Smooth muscle cell (in vitro differentiated cells): ENCODE results near the gene ATE1. TPM values are rescaled to one million over a fixed set of nuclear protein-coding genes. Genes with fewer than 3 reads are reported as not detected.

Experiments used
- DNase-seq: peaks from one replicate; lab custom pipeline; 2025; ENCODE audit not compliant: unreplicated experiment; lab: John Stamatoyannopoulos, UW
- H2AFZ ChIP-seq: fragments of 200-600 bp; sonication (generic); 2 replicates; pipeline ENCODE4 v1.6.0; 2016; ENCODE audit warnings: antibody characterized with exemption, low read depth, mild to moderate bottlenecking
- H3F3A ChIP-seq: fragments of 200-600 bp; sonication (generic); 2 replicates; pipeline ENCODE4 v1.6.0; 2017; ENCODE audit warnings: antibody characterized with exemption, low read depth
- H3K27ac ChIP-seq: fragments of 200-600 bp; sonication (generic); 2 replicates; pipeline ENCODE4 v1.5.1; 2016; ENCODE audit warnings: low read depth, mild to moderate bottlenecking
- H3K27me3 ChIP-seq: fragments of 200-600 bp; sonication (generic); 2 replicates; pipeline ENCODE4 v1.6.1; 2016; ENCODE audit warnings: low read depth, mild to moderate bottlenecking
- H3K36me3 ChIP-seq: fragments of 200-600 bp; sonication (generic); 2 replicates; pipeline ENCODE4 v1.5.1; 2016; ENCODE audit warnings: low read depth
- H3K4me1 ChIP-seq: fragments of 200-600 bp; sonication (generic); 2 replicates; pipeline ENCODE4 v1.5.1; 2016; ENCODE audit warnings: low read depth
- H3K4me2 ChIP-seq: fragments of 200-600 bp; sonication (generic); 2 replicates; pipeline ENCODE4 v1.6.0; 2016; ENCODE audit warnings: mild to moderate bottlenecking
- H3K4me3 ChIP-seq: fragments of 200-600 bp; sonication (generic); 2 replicates; pipeline ENCODE4 v1.5.1; 2016; ENCODE audit warnings: mild to moderate bottlenecking
- H3K79me2 ChIP-seq: fragments of 200-600 bp; sonication (generic); 2 replicates; pipeline ENCODE4 v1.6.0; 2016; ENCODE audit warnings: low read depth, mild to moderate bottlenecking
- H3K9ac ChIP-seq: fragments of 200-600 bp; sonication (generic); 2 replicates; pipeline ENCODE4 v1.6.0; 2016; ENCODE audit warnings: low read depth
- H3K9me3 ChIP-seq: fragments of 200-600 bp; sonication (generic); replicated peaks from 2 replicates; pipeline ENCODE4 v1.5.1; 2016; ENCODE audit warnings: low read depth
- H4K20me1 ChIP-seq: fragments of 200-600 bp; sonication (generic); 2 replicates; pipeline ENCODE4 v1.6.0; 2016; ENCODE audit warnings: low read depth
- WGBS: methylation state at CpG from one replicate; pipeline ENCODE4 v1.1.7; 2016; ENCODE audit warnings: low lambda C conversion rate; 5-methylcytosine and 5-hydroxymethylcytosine counted together
- polyA plus RNA-seq: library from polyadenylated mRNA; unstranded; fragments of >200 nt; fragmentation: Nextera tagmentation; extraction: Ambion mirVana; gene quantifications from 2 replicates; pipeline ENCODE4 v1.2.1, GENCODE V29; 2016
- total RNA-seq: library from RNA; depleted of rRNA; stranded (reverse); fragments of >200 nt; gene quantifications from 2 replicates; pipeline ENCODE4 v1.2.3, GENCODE V29; 2014
- TF ChIP-seq, protein P1 (sequence below): fragments of 200-600 bp; sonication (generic); IDR thresholded peaks from 2 replicates; pipeline ENCODE4 v1.5.1; 2017; ENCODE audit warnings: borderline replicate concordance, mild to moderate bottlenecking, antibody characterized with exemption; ENCODE audit not compliant: insufficient read depth, poor library complexity, severe bottlenecking

ATE1 gene
- total and polyA plus RNA-seq, 2 experiments from 2014 or later, result 9.1 to 20.7 TPM

- H4K20me1 ChIP-seq, result no peaks in the 10 kb centered on the region
- 97% methylated on average over 4 of the region's 4 CpGs for WGBS
Measured at GRCh38 chr10:121862649-121863048, 65.2 kb downstream of the ATE1 start.

GRCh38 chr10:121862042-121862441 lies 65.8 kb downstream of the ATE1 start:
- H3K4me3 ChIP-seq, result no peak overlapping the region
- no peak for DNase-seq
- H3K4me2 ChIP-seq, result no peak overlapping the region
- H4K20me1 ChIP-seq, result no peaks in the 10 kb centered on the region
- peaks cover 11% of the 10 kb centered on the region for H3K4me1 ChIP-seq
- no peaks in the 10 kb centered on the region for H3K79me2 ChIP-seq
- no peak overlapping the region for H3K27ac ChIP-seq
- peaks cover 8% of the 10 kb centered on the region for H3K36me3 ChIP-seq
- no peak overlapping the region for H3K9ac ChIP-seq
- no peaks in the 10 kb centered on the region for H3K27me3 ChIP-seq
- no peak overlapping the region for H2AFZ ChIP-seq
- WGBS, result 97% methylated on average over 7 of the region's 7 CpGs
- no peaks in the 10 kb centered on the region for H3K9me3 ChIP-seq
- no peaks in the 10 kb centered on the region for H3F3A ChIP-seq
- TF ChIP-seq, protein P1, sequence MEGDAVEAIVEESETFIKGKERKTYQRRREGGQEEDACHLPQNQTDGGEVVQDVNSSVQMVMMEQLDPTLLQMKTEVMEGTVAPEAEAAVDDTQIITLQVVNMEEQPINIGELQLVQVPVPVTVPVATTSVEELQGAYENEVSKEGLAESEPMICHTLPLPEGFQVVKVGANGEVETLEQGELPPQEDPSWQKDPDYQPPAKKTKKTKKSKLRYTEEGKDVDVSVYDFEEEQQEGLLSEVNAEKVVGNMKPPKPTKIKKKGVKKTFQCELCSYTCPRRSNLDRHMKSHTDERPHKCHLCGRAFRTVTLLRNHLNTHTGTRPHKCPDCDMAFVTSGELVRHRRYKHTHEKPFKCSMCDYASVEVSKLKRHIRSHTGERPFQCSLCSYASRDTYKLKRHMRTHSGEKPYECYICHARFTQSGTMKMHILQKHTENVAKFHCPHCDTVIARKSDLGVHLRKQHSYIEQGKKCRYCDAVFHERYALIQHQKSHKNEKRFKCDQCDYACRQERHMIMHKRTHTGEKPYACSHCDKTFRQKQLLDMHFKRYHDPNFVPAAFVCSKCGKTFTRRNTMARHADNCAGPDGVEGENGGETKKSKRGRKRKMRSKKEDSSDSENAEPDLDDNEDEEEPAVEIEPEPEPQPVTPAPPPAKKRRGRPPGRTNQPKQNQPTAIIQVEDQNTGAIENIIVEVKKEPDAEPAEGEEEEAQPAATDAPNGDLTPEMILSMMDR, result no peak

More at GRCh38 chr10:121862649-121863048, 65.2 kb downstream of the ATE1 start:
- no peaks in the 10 kb centered on the region for H3K9me3 ChIP-seq
- H3K27me3 ChIP-seq, result no peaks in the 10 kb centered on the region
- no peaks in the 10 kb centered on the region for H3K79me2 ChIP-seq
- no peak for DNase-seq
- no peak overlapping the region for H3K4me3 ChIP-seq
- H3K27ac ChIP-seq, result no peak overlapping the region
- H3K9ac ChIP-seq, result no peak overlapping the region
- H3K36me3 ChIP-seq, result peaks cover 4% of the 10 kb centered on the region
- no peak overlapping the region for H3K4me2 ChIP-seq
- TF ChIP-seq, protein P1, result no peak
- peaks cover 11% of the 10 kb centered on the region for H3K4me1 ChIP-seq
- no peaks in the 10 kb centered on the region for H3F3A ChIP-seq
- no peak overlapping the region for H2AFZ ChIP-seq

DNA sequence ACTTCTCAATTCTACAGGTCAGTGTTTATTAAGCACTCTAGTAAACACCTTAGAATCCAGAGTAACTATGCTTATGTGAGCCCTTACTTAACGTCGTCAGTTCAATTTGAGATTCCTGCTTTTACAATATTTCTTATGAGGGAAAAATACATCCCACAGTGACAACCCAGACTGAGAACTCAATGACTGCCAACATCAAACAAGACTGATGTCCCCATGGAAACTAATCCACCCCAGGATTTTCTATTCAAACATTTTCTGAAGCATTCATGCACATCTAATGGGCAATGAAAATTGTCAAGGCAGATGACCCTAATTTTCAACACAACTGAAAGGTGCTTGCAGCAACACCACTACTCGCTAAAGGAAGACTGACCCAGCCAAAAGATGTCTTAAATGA lies 67.0 kb downstream of the ATE1 start:
- Histone ChIP-seq H3F3A (no peaks in the 10 kb centered on the region), H4K20me1 (no peaks in the 10 kb centered on the region), H3K4me1 (peaks cover 11% of the 10 kb centered on the region), H3K27ac (no peak overlapping the region), H3K9ac (no peak overlapping the region), H3K4me2 (no peak overlapping the region), H2AFZ (no peak overlapping the region), H3K4me3 (no peak overlapping the region), H3K27me3 (no peaks in the 10 kb centered on the region), H3K36me3 (peaks cover 8% of the 10 kb centered on the region), H3K9me3 (no peaks in the 10 kb centered on the region), H3K79me2 (no peaks in the 10 kb centered on the region)
- WGBS, result 96% methylated on average over 3 of the region's 3 CpGs
- no peak for DNase-seq
- TF ChIP-seq, protein P1, result no peak

- no peaks in the 10 kb centered on the region for H3F3A ChIP-seq
- no peak overlapping the region for H3K9ac ChIP-seq
- no peaks in the 10 kb centered on the region for H3K4me1 ChIP-seq
- 40% methylated on average over 4 of the region's 4 CpGs for WGBS
- H3K27ac ChIP-seq, result no peak overlapping the region
- H3K4me2 ChIP-seq, result peak overlapping the region; percentile 45
- peaks cover 8% of the 10 kb centered on the region for H3K36me3 ChIP-seq
- DNase-seq, result no peak
- H3K9me3 ChIP-seq, result no peaks in the 10 kb centered on the region
- no peak overlapping the region for H2AFZ ChIP-seq
- H4K20me1 ChIP-seq, result no peaks in the 10 kb centered on the region
- TF ChIP-seq, protein P1, result no peak
- H3K4me3 ChIP-seq, result no peak overlapping the region
- H3K79me2 ChIP-seq, result no peaks in the 10 kb centered on the region
- no peaks in the 10 kb centered on the region for H3K27me3 ChIP-seq
Measured at GRCh38 chr10:121854809-121855445, 72.9 kb downstream of the ATE1 start.
